HEK293 (cell line): ENCODE measurements around the gene KDM4C.

Experiments used
- CTCF ChIA-PET: fragments of 350-600 bp; formaldehyde crosslinking; extraction: SDS; loops from one replicate; lab custom pipeline; 2021; ENCODE audit warnings: antibody characterized with exemption; lab: Yijun Ruan, JAX
- POLR2A ChIA-PET: fragments of 300-600 bp; formaldehyde crosslinking; extraction: SDS; loops from one replicate; lab custom pipeline; 2020; ENCODE audit warnings: antibody characterized with exemption, inconsistent platforms; lab: Yijun Ruan, JAX
- H3K27ac ChIP-seq: fragments of 200-500 bp; sonication (Bioruptor generic); 2 replicates; pipeline ENCODE4 v1.5.1; 2014; ENCODE audit warnings: low read depth, low read length, control low read depth, inconsistent platforms; ENCODE audit errors: extremely low read depth
- H3K36me3 ChIP-seq, 2 experiments: fragments of 200-500 bp in 1 of 2; sonication (Bioruptor generic) in 1 of 2; 1 replicate in 1 of 2; 2 replicates in 1 of 2; pipeline ENCODE4 v1.5.1; 2014 to 2017; ENCODE audit warnings: inconsistent platforms in 2 of 2, low read length in 2 of 2; ENCODE audit not compliant: control insufficient read depth in 2 of 2, insufficient read depth in 1 of 2
- H3K4me1 ChIP-seq: fragments of 200-500 bp; sonication (Bioruptor generic); 2 replicates; pipeline ENCODE4 v1.5.1; 2014; ENCODE audit warnings: mild to moderate bottlenecking, low read length, inconsistent platforms; ENCODE audit not compliant: control insufficient read depth, insufficient read depth
- H3K4me3 ChIP-seq: 2 replicates; pipeline ENCODE4 v1.5.1; 2011; ENCODE audit warnings: low read depth, mild to moderate bottlenecking, control low read depth, low read length, moderate library complexity
- H3K9me3 ChIP-seq: fragments of 200-500 bp; sonication (Bioruptor generic); 2 replicates; pipeline ENCODE4 v1.5.1; 2014; ENCODE audit warnings: low read depth, low read length, inconsistent platforms; ENCODE audit not compliant: control insufficient read depth, insufficient read depth
- FEZF1 ChIP-seq: fragments of 450-650 bp; formaldehyde crosslinking; IDR thresholded peaks from 2 replicates; pipeline ENCODE4 v1.5.1; 2016; ENCODE audit warnings: missing biosample characterization, missing genetic modification characterization
- IKZF3 ChIP-seq: fragments of 450-650 bp; IDR thresholded peaks from 2 replicates; pipeline ENCODE4 v1.5.0; 2018; ENCODE audit warnings: missing biosample characterization, mild to moderate bottlenecking, missing genetic modification characterization, moderate library complexity
- KLF1 ChIP-seq: fragments of 450-650 bp; formaldehyde crosslinking; IDR thresholded peaks from 2 replicates; pipeline ENCODE4 v1.5.1; 2016; ENCODE audit warnings: missing biosample characterization, missing genetic modification characterization
- SALL2 ChIP-seq: fragments of 450-650 bp; formaldehyde crosslinking; IDR thresholded peaks from 2 replicates; pipeline ENCODE4 v1.5.0; 2017; ENCODE audit warnings: missing biosample characterization, mild to moderate bottlenecking, missing genetic modification characterization, borderline replicate concordance
- ZBTB20 ChIP-seq: fragments of 450-650 bp; formaldehyde crosslinking; IDR thresholded peaks from 2 replicates; pipeline ENCODE4 v1.5.1; 2016; ENCODE audit warnings: missing biosample characterization, missing genetic modification characterization
- ZFP69B ChIP-seq: fragments of 450-650 bp; formaldehyde crosslinking; IDR thresholded peaks from 2 replicates; pipeline ENCODE4 v1.5.1; 2016; ENCODE audit warnings: missing biosample characterization, missing genetic modification characterization
- ZNF112 ChIP-seq: fragments of 450-650 bp; formaldehyde crosslinking; IDR thresholded peaks from 2 replicates; pipeline ENCODE4 v1.5.0; 2017; ENCODE audit warnings: missing biosample characterization, missing genetic modification characterization
- ZNF121 ChIP-seq: fragments of 450-650 bp; formaldehyde crosslinking; IDR thresholded peaks from 2 replicates; pipeline ENCODE4 v1.5.1; 2016; ENCODE audit warnings: missing biosample characterization, missing genetic modification characterization
- ZNF155 ChIP-seq: fragments of 450-650 bp; formaldehyde crosslinking; IDR thresholded peaks from 2 replicates; pipeline ENCODE4 v1.5.1; 2016; ENCODE audit warnings: missing biosample characterization, missing genetic modification characterization
- ZNF341 ChIP-seq: fragments of 450-650 bp; formaldehyde crosslinking; IDR thresholded peaks from 2 replicates; pipeline ENCODE4; 2016; ENCODE audit warnings: low read depth, missing biosample characterization, missing genetic modification characterization
- ZNF510 ChIP-seq: fragments of 450-650 bp; formaldehyde crosslinking; IDR thresholded peaks from 2 replicates; pipeline ENCODE4 v1.5.1; 2018; ENCODE audit warnings: mild to moderate bottlenecking, missing genetic modification characterization, missing biosample characterization; ENCODE audit not compliant: insufficient replicate concordance
- ZNF521 ChIP-seq: fragments of 450-650 bp; formaldehyde crosslinking; IDR thresholded peaks from 2 replicates; pipeline ENCODE4 v1.5.1; 2017; ENCODE audit warnings: missing biosample characterization, mild to moderate bottlenecking, missing genetic modification characterization
- ZNF530 ChIP-seq: fragments of 450-650 bp; formaldehyde crosslinking; IDR thresholded peaks from 2 replicates; pipeline ENCODE4 v1.5.1; 2016; ENCODE audit warnings: low read depth, missing biosample characterization, missing genetic modification characterization
- ZNF555 ChIP-seq: fragments of 450-650 bp; formaldehyde crosslinking; conservative IDR thresholded peaks from 2 replicates; pipeline ENCODE4 v1.5.1; 2017; ENCODE audit warnings: missing biosample characterization, mild to moderate bottlenecking, missing genetic modification characterization, inconsistent platforms
- ZNF560 ChIP-seq: fragments of 450-650 bp; formaldehyde crosslinking; IDR thresholded peaks from 2 replicates; pipeline ENCODE4 v1.5.1; 2017; ENCODE audit warnings: missing biosample characterization, missing genetic modification characterization, borderline replicate concordance
- ZNF596 ChIP-seq: fragments of 450-650 bp; IDR thresholded peaks from 2 replicates; pipeline ENCODE4 v1.5.0; 2018; ENCODE audit warnings: missing biosample characterization, mild to moderate bottlenecking, missing genetic modification characterization, moderate library complexity
- ZNF626 ChIP-seq: fragments of 450-650 bp; sonication (Bioruptor Pico); formaldehyde crosslinking; IDR thresholded peaks from 2 replicates; pipeline ENCODE4 v1.5.1; 2018; ENCODE audit warnings: missing biosample characterization, missing genetic modification characterization, inconsistent platforms
- ZNF660 ChIP-seq: fragments of 450-650 bp; IDR thresholded peaks from 2 replicates; pipeline ENCODE4 v1.5.1; 2018; ENCODE audit warnings: missing biosample characterization, mild to moderate bottlenecking, missing genetic modification characterization
- ZNF785 ChIP-seq: fragments of 450-650 bp; formaldehyde crosslinking; IDR thresholded peaks from 2 replicates; pipeline ENCODE4 v1.5.1; 2016; ENCODE audit warnings: missing biosample characterization, missing genetic modification characterization
- ZSCAN30 ChIP-seq: fragments of 450-650 bp; IDR thresholded peaks from 2 replicates; pipeline ENCODE4 v1.5.1; 2018; ENCODE audit warnings: missing biosample characterization, mild to moderate bottlenecking, missing genetic modification characterization, moderate library complexity
- TF ChIP-seq, protein P1 (sequence below): fragments of 450-650 bp; formaldehyde crosslinking; IDR thresholded peaks from 2 replicates; pipeline ENCODE4 v1.5.1; 2016; ENCODE audit warnings: missing biosample characterization, missing genetic modification characterization
- TF ChIP-seq, protein P2 (sequence below): fragments of 450-650 bp; formaldehyde crosslinking; IDR thresholded peaks from 2 replicates; pipeline ENCODE4 v1.5.1; 2016; ENCODE audit warnings: missing biosample characterization, missing genetic modification characterization

Gene KDM4C

DNA sequence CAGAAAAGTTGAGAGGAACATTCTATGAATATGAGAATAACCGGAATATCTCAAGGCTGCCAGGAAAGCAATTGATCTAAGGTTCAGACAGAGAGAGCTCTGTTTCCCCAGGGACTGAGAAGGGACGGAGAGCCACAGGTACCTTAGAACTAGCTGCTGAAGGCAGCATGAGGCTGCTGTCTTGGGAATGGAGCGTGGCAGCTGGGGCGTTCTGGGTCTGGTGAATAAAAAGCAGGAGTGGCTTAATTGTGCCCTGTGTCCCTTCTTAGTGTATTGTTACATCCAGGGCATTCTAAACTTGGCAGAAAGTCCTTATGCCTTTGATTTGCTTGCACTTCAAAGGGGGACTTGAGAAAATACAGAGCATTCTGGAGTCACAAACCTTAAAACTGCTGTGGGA lies 434.5 kb downstream of the KDM4C start:
- POLR2A ChIA-PET: no interaction called here
- CTCF ChIA-PET: interaction anchor here (1.5 kb wide), 1 partner anchor 9 kb away, joined by 5 read pairs; no protein-coding TSS in a partner anchor

DNA sequence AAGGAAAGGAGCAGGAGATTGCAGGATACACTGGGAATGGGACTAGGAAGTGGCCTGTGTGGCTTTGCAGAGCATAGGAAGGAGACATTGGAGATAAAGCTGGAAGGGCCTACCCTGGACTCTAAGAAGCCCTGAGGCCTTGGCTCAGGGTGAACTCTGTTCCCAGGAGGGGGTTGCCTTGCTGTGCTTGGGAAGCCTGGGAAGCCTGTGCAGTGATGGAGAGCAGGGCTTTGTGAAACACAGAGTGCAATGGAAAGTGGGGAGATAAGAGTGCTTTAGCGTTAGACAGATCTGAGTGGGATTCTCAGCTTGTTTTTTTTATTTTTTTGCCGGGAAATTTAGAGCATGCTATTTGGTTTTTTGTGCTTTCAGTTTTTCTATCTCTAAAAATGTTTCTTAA lies 437.8 kb downstream of the KDM4C start:
- no peaks in the 10 kb centered on the region for H3K36me3 ChIP-seq
- POLR2A ChIA-PET: no interaction called here
- no peak overlapping the region for H3K27ac ChIP-seq
- H3K4me3 ChIP-seq: no peak overlapping the region
- TF ChIP-seq ZNF785 (tag by site-specific recombination) (no peak), ZNF121 (tag by site-specific recombination) (no peak)
- TF ChIP-seq, all 188 proteins: peak for 0
- CTCF ChIA-PET: interaction anchor here (1.1 kb wide), 1 partner anchor 10 kb away, joined by 6 read pairs; no protein-coding TSS in a partner anchor
- Histone ChIP-seq H3K9me3 (no peaks in the 10 kb centered on the region), H3K4me1 (no peaks in the 10 kb centered on the region)

More for the DNA sequence above, 434.5 kb downstream of the KDM4C start:
- Histone ChIP-seq H3K27ac (no peak overlapping the region), H3K4me3 (no peak overlapping the region), H3K9me3 (no peaks in the 10 kb centered on the region), H3K4me1 (no peaks in the 10 kb centered on the region), H3K36me3 (no peaks in the 10 kb centered on the region)
- no peak for TF ChIP-seq ZNF660 (tag by site-specific recombination)
- no peak for TF ChIP-seq ZNF341 (tag by site-specific recombination)
- no peak for TF ChIP-seq IKZF3
- TF ChIP-seq, all 188 proteins: peak for 0

DNA sequence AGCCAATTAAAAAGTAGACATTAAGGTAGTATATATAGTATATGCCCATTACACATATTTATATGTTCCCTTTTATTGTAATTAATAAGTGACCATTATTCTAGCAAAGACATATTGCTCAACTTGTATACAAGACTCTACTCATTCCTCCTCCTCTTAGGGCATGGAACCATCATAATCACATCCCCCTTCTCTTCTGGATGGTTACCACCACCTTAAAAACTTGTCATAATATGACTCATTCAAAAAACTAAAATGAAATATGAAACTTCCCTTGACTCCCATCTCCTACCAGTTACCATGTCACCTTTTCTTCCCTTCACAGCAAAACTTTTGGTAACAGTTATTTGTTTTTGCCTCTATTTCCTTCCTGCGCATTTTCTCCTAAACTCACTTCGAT lies 438.7 kb downstream of the KDM4C start:
- no peak for TF ChIP-seq ZFP69B (tag by site-specific recombination)
- TF ChIP-seq SALL2 (tag by site-specific recombination): no peak
- TF ChIP-seq ZNF530: no peak
- TF ChIP-seq ZNF521: no peak
- TF ChIP-seq ZNF560 (tag by site-specific recombination): no peak
- TF ChIP-seq ZNF626: no peak
- no peak for TF ChIP-seq ZNF596 (tag by site-specific recombination)
- TF ChIP-seq ZNF555 (tag by site-specific recombination): no peak
- TF ChIP-seq ZBTB20 (tag by site-specific recombination): no peak
- TF ChIP-seq ZNF510 (tag by site-specific recombination): no peak
- no peak for TF ChIP-seq ZSCAN30
- TF ChIP-seq, protein P1, sequence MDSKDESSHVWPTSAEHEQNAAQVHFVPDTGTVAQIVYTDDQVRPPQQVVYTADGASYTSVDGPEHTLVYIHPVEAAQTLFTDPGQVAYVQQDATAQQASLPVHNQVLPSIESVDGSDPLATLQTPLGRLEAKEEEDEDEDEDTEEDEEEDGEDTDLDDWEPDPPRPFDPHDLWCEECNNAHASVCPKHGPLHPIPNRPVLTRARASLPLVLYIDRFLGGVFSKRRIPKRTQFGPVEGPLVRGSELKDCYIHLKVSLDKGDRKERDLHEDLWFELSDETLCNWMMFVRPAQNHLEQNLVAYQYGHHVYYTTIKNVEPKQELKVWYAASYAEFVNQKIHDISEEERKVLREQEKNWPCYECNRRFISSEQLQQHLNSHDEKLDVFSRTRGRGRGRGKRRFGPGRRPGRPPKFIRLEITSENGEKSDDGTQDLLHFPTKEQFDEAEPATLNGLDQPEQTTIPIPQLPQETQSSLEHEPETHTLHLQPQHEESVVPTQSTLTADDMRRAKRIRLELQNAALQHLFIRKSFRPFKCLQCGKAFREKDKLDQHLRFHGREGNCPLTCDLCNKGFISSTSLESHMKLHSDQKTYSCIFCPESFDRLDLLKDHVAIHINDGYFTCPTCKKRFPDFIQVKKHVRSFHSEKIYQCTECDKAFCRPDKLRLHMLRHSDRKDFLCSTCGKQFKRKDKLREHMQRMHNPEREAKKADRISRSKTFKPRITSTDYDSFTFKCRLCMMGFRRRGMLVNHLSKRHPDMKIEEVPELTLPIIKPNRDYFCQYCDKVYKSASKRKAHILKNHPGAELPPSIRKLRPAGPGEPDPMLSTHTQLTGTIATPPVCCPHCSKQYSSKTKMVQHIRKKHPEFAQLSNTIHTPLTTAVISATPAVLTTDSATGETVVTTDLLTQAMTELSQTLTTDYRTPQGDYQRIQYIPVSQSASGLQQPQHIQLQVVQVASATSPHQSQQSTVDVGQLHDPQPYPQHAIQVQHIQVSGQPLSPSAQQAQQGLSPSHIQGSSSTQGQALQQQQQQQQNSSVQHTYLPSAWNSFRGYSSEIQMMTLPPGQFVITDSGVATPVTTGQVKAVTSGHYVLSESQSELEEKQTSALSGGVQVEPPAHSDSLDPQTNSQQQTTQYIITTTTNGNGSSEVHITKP (tag by site-specific recombination): no peak
- TF ChIP-seq, protein P2, sequence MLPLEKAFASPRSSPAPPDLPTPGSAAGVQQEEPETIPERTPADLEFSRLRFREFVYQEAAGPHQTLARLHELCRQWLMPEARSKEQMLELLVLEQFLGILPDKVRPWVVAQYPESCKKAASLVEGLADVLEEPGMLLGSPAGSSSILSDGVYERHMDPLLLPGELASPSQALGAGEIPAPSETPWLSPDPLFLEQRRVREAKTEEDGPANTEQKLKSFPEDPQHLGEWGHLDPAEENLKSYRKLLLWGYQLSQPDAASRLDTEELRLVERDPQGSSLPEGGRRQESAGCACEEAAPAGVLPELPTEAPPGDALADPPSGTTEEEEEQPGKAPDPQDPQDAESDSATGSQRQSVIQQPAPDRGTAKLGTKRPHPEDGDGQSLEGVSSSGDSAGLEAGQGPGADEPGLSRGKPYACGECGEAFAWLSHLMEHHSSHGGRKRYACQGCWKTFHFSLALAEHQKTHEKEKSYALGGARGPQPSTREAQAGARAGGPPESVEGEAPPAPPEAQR: no peak
- TF ChIP-seq KLF1 (tag by site-specific recombination): no peak
- TF ChIP-seq FEZF1 (tag by site-specific recombination): no peak
- TF ChIP-seq ZNF112: no peak
- TF ChIP-seq ZNF155 (tag by site-specific recombination): no peak
- Histone ChIP-seq H3K4me3 (no peak overlapping the region), H3K27ac (no peak overlapping the region), H3K9me3 (no peaks in the 10 kb centered on the region), H3K36me3 (no peaks in the 10 kb centered on the region), H3K4me1 (no peaks in the 10 kb centered on the region)
- ChIA-PET CTCF (no interaction called here), POLR2A (no interaction called here)
